NCI-H128 (cell line): ENCODE results near the gene HOMER2.

ENCODE experiments used
- DNase-seq: peaks from one replicate; lab custom pipeline; 2025; ENCODE audit not compliant: unreplicated experiment; lab: John Stamatoyannopoulos, UW

The HOMER2 gene

GRCh38 chr15:82931221-82931620 lies 21.3 kb downstream of the HOMER2 start:
- DNase-seq: no peak

DNA sequence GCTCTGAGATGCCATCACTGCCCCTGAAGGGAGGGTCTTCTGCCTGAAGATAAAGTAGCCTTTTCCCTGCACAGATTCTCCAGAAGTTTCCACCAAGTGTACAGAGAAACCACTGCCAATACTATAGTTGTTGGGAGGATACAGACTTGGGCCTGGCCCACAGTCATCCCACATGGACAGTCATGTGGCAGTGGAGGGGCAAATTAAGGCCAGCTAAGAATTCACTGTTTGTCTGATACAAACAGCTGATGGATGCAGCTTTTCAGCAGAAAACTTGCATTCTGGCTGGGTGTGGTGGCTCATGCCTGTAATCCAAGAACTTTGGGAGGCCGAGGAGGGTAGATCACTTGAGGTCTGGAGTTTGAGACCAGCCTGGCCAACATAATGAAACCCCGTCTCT lies 22.1 kb downstream of the HOMER2 start:
- DNase-seq: no peak

DNA sequence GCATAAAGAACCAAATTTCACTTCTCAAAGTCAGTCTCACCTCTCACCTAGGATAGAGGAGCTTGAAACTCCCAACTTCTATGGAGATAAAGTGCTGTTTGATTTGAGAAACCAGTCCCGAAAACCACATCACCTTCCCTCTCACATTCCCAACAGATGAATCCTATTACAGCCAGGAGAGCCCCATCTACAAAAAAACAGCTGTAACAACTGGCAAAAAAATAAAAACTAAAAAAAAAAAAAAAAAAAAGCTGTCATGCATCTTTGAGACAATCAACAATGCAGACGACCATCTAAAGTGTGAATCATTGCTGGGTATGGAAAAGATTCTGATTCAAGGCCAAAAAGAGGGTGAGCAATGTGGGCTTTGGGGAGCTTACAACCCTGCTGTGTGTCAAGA lies 23.8 kb downstream of the HOMER2 start:
- DNase-seq: no peak

DNA sequence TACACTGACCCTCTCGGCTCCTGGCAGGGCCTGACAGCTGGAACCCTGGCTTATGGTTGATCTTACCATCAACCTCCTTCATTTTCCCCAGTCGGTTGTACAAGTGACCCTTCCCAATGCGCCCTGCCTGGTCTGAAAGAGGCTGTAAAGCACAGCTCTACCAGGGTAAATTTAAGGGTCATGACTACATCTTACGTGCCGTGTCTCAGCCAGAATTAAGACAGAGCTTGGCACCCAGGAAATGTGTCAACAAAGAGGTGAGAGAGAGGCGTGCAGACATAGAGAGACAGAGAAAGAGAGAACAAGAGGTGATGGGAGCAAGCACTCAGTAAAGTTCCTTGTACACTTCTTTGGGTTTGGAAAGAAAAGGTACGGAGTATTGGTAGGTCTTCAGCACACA lies 28.8 kb downstream of the HOMER2 start:
- no peak for DNase-seq

GRCh38 chr15:82922737-82923136 lies 29.8 kb downstream of the HOMER2 start:
- DNase-seq: no peak

DNA sequence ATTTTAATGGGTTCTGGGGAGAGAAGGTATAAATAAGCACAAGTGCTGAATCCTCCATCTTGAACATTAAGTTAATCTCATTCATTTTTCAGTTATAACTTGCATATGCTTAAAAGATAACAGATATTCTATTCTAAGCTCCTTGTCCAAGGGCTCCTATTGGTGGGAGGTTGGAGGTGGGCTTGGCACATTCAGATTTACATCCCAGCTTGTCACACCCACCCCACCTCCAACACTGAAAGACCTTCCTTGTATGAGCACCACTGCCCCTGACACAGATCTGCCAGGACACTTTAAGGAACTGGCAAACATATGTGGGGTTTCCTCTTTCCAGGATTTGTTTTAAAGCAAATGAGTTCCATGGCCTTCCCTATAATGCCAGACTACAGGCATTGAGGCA lies 30.6 kb downstream of the HOMER2 start:
- DNase-seq: no peak

GRCh38 chr15:82921242-82921641 lies 31.3 kb downstream of the HOMER2 start:
- no peak for DNase-seq

DNA sequence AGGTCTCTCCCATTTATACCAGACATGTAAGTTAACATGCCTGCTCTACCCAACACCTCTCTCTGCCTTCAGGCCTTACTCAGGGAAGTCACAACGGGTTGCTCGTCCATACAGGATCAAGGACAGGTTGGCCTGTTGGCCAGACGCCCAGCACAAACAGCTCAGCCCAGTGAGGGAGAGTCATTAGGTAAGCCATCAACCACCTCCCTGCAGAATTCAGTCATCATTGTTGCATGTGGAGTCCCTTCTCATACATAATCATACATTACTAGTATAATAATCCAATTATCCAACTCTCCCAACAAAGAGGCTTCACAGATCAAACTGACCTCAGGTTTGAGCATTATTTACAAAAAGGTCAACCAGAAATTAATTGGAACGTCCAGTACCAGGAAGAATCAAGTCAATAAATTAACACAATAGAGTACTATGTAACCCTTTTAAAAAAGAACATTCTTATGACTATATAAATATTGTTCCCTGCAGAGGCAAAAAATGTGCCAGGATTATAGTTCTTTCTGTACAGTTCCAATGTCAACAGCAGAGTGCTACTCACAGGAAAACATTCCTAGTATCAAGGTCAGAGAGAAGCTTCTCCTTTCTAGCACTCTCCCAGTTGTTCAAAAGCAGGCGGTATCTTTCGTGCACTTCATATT lies 33.2 kb downstream of the HOMER2 start:
- DNase-seq: no peak

GRCh38 chr15:82918607-82919230 lies 33.8 kb downstream of the HOMER2 start:
- no peak for DNase-seq

GRCh38 chr15:82918162-82918561 lies 34.4 kb downstream of the HOMER2 start:
- DNase-seq: no peak

DNA sequence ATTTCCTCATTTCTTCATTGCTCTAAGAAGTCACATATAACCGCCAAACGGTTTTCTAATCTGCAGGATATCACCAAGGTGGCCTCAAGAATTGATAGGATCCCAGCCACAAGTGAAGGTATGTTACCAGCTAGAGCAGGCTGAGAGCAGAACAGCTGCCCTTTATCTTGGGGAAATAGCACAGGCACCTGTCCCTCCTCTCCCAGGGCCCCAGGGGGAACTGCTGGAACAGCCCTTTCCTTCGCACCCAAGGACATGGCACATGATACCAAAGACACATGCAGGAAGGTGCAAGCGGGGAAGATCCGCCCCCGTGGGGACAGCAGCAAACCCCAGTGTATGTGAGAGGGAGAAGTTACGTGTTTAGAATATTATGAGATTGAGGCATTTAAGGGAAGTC lies 35.3 kb downstream of the HOMER2 start:
- no peak for DNase-seq

GRCh38 chr15:82916161-82916952 lies 36.2 kb downstream of the HOMER2 start:
- DNase-seq: no peak

DNA sequence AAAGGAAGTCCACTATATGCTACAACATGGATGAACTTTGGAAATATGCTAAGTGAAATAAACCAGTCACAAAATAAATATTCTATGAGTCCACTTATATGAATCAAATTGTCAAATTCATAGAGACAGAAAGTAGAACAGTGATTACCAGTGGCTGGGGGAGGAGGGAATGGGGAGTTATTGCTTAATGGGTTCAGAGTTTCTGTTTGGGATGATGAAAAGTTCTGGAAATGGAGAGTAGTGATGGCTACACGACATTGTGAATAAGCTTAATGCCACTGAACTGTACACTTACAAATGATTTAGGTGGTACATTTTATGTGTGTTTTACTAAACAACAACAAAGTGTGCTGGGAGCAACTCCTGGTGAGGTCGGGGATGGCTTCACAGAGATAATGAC lies 38.1 kb downstream of the HOMER2 start:
- DNase-seq: no peak

DNA sequence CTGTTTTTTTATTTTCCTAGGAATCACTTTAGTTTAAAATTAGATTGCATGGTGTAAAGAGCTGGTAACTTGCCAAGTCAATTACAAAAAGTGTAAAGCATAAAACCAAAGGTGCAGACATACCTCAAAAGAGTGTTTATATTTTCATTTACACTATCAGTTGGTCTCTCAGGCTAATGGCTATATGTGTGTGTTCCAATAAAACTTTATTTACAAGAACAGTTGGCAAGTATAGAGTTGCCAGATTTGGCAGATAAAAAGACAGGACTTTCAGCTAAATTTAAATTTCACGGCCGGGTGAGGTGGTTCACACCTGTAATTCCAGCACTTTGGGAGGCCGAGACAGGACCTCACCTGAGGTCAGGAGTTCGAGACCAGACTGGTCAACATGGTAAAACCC lies 41.1 kb downstream of the HOMER2 start:
- DNase-seq: no peak

DNA sequence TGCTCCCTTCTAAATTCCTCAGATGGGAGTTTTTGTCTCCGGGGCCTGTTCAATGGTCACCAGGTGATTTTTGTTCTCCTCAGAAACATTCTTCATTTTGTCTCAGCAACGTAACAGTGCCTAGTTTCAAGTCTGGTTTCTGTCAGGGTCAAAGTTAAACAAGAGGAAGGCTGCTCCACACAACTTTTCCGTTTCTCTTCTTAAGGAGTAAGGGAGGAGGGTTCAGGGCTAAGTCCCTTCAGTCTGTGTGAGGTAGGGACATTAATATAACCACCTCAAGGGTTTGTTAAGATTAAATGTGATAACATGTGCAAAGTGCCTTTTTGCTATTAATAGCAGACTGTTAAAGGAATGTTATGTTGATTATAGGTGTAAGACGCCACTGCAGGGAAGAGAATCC lies 41.8 kb downstream of the HOMER2 start:
- DNase-seq: no peak

GRCh38 chr15:82909080-82909815 lies 43.3 kb downstream of the HOMER2 start:
- DNase-seq: no peak

DNA sequence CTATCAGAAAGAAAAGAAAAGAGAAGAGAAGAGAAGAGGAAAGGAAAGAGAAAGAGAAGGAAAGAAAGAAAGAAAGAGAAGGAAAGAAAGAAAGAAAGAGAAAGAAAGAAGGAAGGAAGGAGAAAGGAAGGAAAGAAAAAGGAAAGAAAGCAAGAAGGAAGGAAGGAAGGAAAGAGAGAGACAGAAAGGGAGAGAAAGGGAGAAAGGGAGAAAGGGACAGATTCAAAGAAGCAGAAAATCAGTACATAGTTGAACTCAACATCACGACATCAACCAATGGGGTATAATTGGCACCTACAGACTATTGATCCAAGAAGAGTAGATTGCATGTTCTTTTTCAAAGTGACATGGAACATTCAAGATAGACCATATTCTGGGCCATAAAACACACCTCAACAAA lies 45.2 kb downstream of the HOMER2 start:
- DNase-seq: no peak

- DNase-seq: no peak
These were observed 47.9 kb downstream of the HOMER2 start for GRCh38 chr15:82904574-82904973.

- no peak for DNase-seq
These were observed 49.0 kb downstream of the HOMER2 start for GRCh38 chr15:82903511-82903910.

DNA sequence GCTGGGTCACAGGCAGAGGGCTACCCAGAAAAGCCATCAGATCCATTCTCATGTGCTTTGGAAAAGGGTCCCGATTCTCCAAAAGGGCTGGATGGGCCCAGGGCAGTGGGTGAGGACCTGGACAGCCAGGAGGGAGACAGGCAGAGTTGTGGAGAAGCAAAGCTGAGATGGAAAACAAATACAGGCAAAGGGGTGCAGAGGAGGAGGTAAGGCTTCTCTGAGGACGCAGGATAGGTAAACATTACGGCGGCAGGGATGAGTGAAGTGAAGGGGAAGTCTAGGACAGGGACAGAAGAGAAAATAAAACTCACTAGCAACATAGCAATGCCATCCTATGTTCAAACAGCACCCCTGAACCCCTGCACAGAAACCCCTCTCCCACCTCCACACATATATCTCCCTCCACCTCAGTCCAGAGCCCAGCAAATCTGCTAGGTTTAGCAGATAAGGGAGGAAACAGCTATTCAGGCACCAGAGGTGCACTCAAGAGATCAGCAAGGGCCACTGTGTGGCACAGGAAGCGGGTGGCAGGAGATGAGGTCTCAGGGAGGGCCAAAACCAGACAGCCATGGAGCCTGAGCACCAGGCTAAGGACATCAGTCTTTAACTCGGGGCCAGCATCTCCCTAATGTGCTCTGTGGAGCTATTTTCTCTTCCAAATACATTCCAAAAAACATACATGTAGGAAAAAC lies 51.3 kb downstream of the HOMER2 start:
- DNase-seq: no peak

- DNase-seq: no peak
These were observed 51.9 kb downstream of the HOMER2 start for GRCh38 chr15:82900511-82901060.
